Measurements from ENCODE around the gene NME4.

Gene NME4

DNA sequence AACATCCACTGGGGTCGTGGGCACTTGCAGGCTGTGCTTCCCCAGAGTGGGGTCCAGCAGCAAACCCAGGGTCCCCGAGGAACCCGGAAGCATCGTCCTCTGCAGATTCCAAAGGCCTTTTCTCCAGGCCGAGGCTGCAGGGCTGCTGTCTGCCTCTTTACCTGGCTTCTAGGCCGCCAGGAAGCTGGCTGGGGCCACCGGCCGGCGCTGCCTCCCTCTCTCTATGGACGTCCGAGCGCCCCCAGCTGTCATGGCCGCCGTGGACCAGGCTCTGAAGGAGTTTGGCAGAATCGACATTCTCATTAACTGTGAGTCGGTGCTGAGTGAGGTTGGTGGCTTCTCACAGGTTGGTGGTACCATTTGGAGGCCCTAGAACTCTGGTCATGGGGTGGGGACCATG is 10.3 kb downstream of the NME4 start:
- Histone ChIP-seq H2AFZ (ENCODE audit: low read depth, low read length) (no peak overlapping the region), H3K4me3 (ENCODE audit: insufficient read depth in 1 of 2, low read depth in 1 of 2, low read length in 2 of 2) (no peak overlapping the region), H3K4me2 (ENCODE audit: low read length, poor library complexity, severe bottlenecking) (no peak overlapping the region), H4K8ac (ENCODE audit: low read length) (no peak overlapping the region), H3K27me3 (ENCODE audit: control insufficient read depth in 1 of 2, insufficient read depth in 1 of 2, low read length in 2 of 2) (no peaks in the 10 kb centered on the region), H2BK12ac (ENCODE audit: low read length in 2 of 2) (no peak overlapping the region), H3K9ac (ENCODE audit: low read length) (no peak overlapping the region), H3K18ac (ENCODE audit: low read depth in 1 of 2, low read length in 2 of 2) (no peak overlapping the region), H3K36me3 (ENCODE audit: control insufficient read depth in 1 of 2, insufficient read depth in 2 of 2, low read depth in 1 of 2, low read length in 2 of 2) (peaks cover 24 to 38% of the 10 kb centered on the region in 2 experiments), H3K9me3 (ENCODE audit: control insufficient read depth, low read length) (no peaks in the 10 kb centered on the region), H3K27ac (ENCODE audit: low read length, poor library complexity, severe bottlenecking) (no peak overlapping the region), H3K14ac (ENCODE audit: low read length in 2 of 2) (no peak overlapping the region), H2BK5ac (ENCODE audit: low read depth, low read length, poor library complexity, severe bottlenecking) (no peak overlapping the region), H2BK120ac (ENCODE audit: low read depth, low read length) (no peak overlapping the region), H3K4me1 (ENCODE audit: control insufficient read depth, insufficient read depth, low read depth, low read length) (peaks cover 5% of the 10 kb centered on the region), H2AK5ac (ENCODE audit: low read length, severe bottlenecking) (no peak overlapping the region), H3K23ac (ENCODE audit: low read length in 2 of 2) (no peak overlapping the region), H2BK15ac (ENCODE audit: low read depth, poor library complexity, severe bottlenecking) (no peak overlapping the region), H3K79me1 (replicated peaks; ENCODE audit: low read length, poor library complexity, severe bottlenecking) (peaks cover 3% of the 10 kb centered on the region), H3K4ac (ENCODE audit: low read depth in 1 of 2, low read length in 2 of 2) (no peak overlapping the region), H4K91ac (ENCODE audit: low read length) (no peak overlapping the region)
- WGBS = 90% methylated on average over 16 of the region's 16 CpGs
- DNase-seq = no peak

DNA sequence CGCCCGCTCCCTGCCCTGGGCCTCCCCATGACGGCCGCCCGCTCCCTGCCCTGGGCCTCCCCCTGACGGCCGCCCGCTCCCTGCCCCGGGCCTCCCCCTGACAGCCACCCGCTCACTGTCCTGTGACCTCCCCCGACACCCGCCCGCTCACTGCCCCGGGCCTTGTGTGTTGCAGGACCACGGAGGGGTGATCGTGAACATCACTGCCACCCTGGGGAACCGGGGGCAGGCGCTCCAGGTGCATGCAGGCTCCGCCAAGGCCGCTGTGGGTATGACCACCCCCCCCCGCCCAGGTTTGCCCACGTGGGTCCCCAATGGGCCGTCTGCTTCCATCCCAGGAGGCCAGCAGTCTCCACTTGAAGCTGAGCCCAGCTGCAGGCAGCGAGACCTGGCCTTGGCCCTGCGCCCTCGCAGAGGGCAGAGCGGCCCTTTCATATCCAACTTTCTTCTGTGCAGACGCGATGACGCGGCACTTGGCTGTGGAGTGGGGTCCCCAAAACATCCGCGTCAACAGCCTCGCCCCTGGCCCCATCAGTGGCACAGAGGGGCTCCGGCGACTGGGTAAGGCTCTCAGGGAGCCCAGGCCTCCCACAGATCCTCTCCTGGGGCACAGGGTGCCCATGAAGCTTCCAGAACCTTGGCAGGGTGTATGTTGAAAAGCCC is 13.6 kb downstream of the NME4 start:
- DNase-seq = no peak
- peaks cover 8% of the 10 kb centered on the region for H3K4me1 ChIP-seq (ENCODE audit: control insufficient read depth, insufficient read depth, low read depth, low read length)
- no peak overlapping the region for H4K91ac ChIP-seq (ENCODE audit: low read length)
- no peak overlapping the region for H3K9ac ChIP-seq (ENCODE audit: low read length)
- H3K14ac ChIP-seq (ENCODE audit: low read length in 2 of 2) = no peak overlapping the region
- H3K79me1 ChIP-seq (replicated peaks; ENCODE audit: low read length, poor library complexity, severe bottlenecking) = no peaks in the 10 kb centered on the region
- H2BK5ac ChIP-seq (ENCODE audit: low read depth, low read length, poor library complexity, severe bottlenecking) = no peak overlapping the region
- H2BK12ac ChIP-seq (ENCODE audit: low read length in 2 of 2) = no peak overlapping the region
- peaks cover 24 to 38% of the 10 kb centered on the region in 2 experiments for H3K36me3 ChIP-seq (ENCODE audit: control insufficient read depth in 1 of 2, insufficient read depth in 2 of 2, low read depth in 1 of 2, low read length in 2 of 2)
- H4K8ac ChIP-seq (ENCODE audit: low read length) = no peak overlapping the region
- H2AFZ ChIP-seq (ENCODE audit: low read depth, low read length) = no peak overlapping the region
- 94% methylated on average over 36 of the region's 36 CpGs for WGBS
- no peak overlapping the region for H2BK15ac ChIP-seq (ENCODE audit: low read depth, poor library complexity, severe bottlenecking)
- no peaks in the 10 kb centered on the region for H3K27me3 ChIP-seq (ENCODE audit: control insufficient read depth in 1 of 2, insufficient read depth in 1 of 2, low read length in 2 of 2)
- no peak overlapping the region for H3K4me2 ChIP-seq (ENCODE audit: low read length, poor library complexity, severe bottlenecking)
- no peak overlapping the region for H3K4me3 ChIP-seq (ENCODE audit: insufficient read depth in 1 of 2, low read depth in 1 of 2, low read length in 2 of 2)
- H3K27ac ChIP-seq (ENCODE audit: low read length, poor library complexity, severe bottlenecking) = no peak overlapping the region
- no peaks in the 10 kb centered on the region for H3K9me3 ChIP-seq (ENCODE audit: control insufficient read depth, low read length)
- no peak overlapping the region for H3K18ac ChIP-seq (ENCODE audit: low read depth in 1 of 2, low read length in 2 of 2)
- H2AK5ac ChIP-seq (ENCODE audit: low read length, severe bottlenecking) = no peak overlapping the region
- H2BK120ac ChIP-seq (ENCODE audit: low read depth, low read length) = no peak overlapping the region
- H3K23ac ChIP-seq (ENCODE audit: low read length in 2 of 2) = no peak overlapping the region
- no peak overlapping the region for H3K4ac ChIP-seq (ENCODE audit: low read depth in 1 of 2, low read length in 2 of 2)

DNA sequence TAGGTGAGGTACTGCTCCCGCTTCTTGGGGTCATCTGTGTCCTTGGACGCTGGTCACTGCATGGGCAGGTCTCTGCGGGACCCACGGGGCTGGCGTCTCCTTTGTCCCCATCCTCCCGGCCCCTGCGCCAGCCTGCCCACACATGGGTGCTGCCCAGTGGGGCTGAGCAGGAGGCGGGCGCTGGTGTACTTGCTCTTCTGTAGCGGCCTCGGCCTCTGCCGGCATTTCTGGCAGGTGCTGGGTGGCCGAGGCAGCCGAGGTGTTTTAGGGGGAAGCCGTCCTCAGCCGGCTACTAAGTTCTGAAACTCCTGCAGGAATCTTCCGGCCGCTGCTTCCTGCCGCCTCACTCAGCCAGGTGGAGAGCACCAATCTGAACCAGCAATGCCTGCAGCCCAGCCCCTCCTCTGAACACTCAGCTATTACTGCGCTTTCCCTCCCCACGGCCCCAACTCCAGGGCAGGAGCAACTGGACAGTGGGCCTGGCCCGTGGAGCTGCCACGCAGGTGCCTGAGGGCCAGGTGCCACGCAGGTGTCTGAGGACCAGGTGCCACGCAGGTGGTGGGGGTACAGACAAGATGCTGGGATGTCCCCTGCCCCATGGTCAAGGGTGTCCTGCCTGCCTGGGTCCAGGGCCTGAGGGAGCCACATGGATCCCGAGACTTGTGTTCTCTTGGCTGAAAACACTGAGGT is 14.7 kb downstream of the NME4 start:
- H3K23ac ChIP-seq (ENCODE audit: low read length in 2 of 2) = no peak overlapping the region
- no peak overlapping the region for H3K4ac ChIP-seq (ENCODE audit: low read depth in 1 of 2, low read length in 2 of 2)
- no peak overlapping the region for H2BK120ac ChIP-seq (ENCODE audit: low read depth, low read length)
- H2AK5ac ChIP-seq (ENCODE audit: low read length, severe bottlenecking) = no peak overlapping the region
- H3K9ac ChIP-seq (ENCODE audit: low read length) = no peak overlapping the region
- no peak overlapping the region for H4K8ac ChIP-seq (ENCODE audit: low read length)
- peaks cover 6% of the 10 kb centered on the region for H3K4me1 ChIP-seq (ENCODE audit: control insufficient read depth, insufficient read depth, low read depth, low read length)
- H2BK15ac ChIP-seq (ENCODE audit: low read depth, poor library complexity, severe bottlenecking) = no peak overlapping the region
- H3K27me3 ChIP-seq (ENCODE audit: control insufficient read depth in 1 of 2, insufficient read depth in 1 of 2, low read length in 2 of 2) = no peaks in the 10 kb centered on the region
- H3K14ac ChIP-seq (ENCODE audit: low read length in 2 of 2) = no peak overlapping the region
- H2BK5ac ChIP-seq (ENCODE audit: low read depth, low read length, poor library complexity, severe bottlenecking) = no peak overlapping the region
- H2BK12ac ChIP-seq (ENCODE audit: low read length in 2 of 2) = no peak overlapping the region
- H2AFZ ChIP-seq (ENCODE audit: low read depth, low read length) = no peak overlapping the region
- 97% methylated on average over 26 of the region's 26 CpGs for WGBS
- H3K18ac ChIP-seq (ENCODE audit: low read depth in 1 of 2, low read length in 2 of 2) = no peak overlapping the region
- H4K91ac ChIP-seq (ENCODE audit: low read length) = no peak overlapping the region
- no peak overlapping the region for H3K27ac ChIP-seq (ENCODE audit: low read length, poor library complexity, severe bottlenecking)
- no peak for DNase-seq
- H3K4me3 ChIP-seq (ENCODE audit: insufficient read depth in 1 of 2, low read depth in 1 of 2, low read length in 2 of 2) = no peak overlapping the region
- H3K36me3 ChIP-seq (ENCODE audit: control insufficient read depth in 1 of 2, insufficient read depth in 2 of 2, low read depth in 1 of 2, low read length in 2 of 2) = peaks cover 24 to 33% of the 10 kb centered on the region in 2 experiments
- H3K9me3 ChIP-seq (ENCODE audit: control insufficient read depth, low read length) = no peaks in the 10 kb centered on the region
- H3K4me2 ChIP-seq (ENCODE audit: low read length, poor library complexity, severe bottlenecking) = no peak overlapping the region
- no peaks in the 10 kb centered on the region for H3K79me1 ChIP-seq (replicated peaks; ENCODE audit: low read length, poor library complexity, severe bottlenecking)

DNA sequence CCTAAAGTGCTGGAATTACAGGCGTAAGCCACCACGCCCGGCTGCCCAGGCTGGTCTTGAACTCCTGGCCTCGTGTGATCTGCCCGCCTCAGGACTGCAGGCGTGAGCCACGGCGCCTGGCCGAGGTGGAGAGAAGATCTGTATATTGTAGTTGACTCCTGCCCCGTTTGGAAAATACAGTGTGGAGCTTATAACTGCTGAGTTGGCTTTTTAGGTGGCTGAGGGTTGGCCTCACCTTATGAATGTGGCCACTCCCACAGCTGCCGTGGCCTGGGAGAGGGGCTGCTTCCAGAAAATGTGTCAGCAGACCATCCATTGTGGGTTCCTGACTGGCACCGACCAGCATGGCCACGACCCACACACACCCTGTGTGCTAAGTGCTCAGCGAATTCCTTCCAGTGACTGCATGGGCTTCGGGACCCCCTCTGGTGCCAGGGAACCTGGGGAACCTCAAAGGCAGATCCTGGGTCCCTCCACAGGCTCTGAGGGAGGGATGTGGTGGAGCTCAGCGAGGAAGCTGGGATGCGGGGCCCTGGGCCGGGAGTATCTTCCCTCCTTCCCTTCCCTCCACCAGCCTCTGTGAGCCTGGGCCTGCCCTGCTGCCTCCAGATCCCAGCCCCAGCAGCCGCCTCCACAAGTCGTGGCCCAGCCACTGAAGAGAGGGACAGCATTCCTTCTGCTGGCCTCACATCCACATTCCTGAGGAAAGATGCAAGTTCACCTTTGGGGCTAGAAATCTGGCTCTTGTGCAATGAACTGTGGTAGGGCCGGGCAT is 17.6 kb downstream of the NME4 start:
- no peak overlapping the region for H4K91ac ChIP-seq (ENCODE audit: low read length)
- no peak overlapping the region for H3K14ac ChIP-seq (ENCODE audit: low read length in 2 of 2)
- H3K9me3 ChIP-seq (ENCODE audit: control insufficient read depth, low read length) = no peaks in the 10 kb centered on the region
- no peak overlapping the region for H4K8ac ChIP-seq (ENCODE audit: low read length)
- H3K9ac ChIP-seq (ENCODE audit: low read length) = no peak overlapping the region
- H3K27me3 ChIP-seq (ENCODE audit: control insufficient read depth in 1 of 2, insufficient read depth in 1 of 2, low read length in 2 of 2) = no peaks in the 10 kb centered on the region
- H2AK5ac ChIP-seq (ENCODE audit: low read length, severe bottlenecking) = no peak overlapping the region
- no peak overlapping the region for H3K18ac ChIP-seq (ENCODE audit: low read depth in 1 of 2, low read length in 2 of 2)
- no peak overlapping the region for H2BK120ac ChIP-seq (ENCODE audit: low read depth, low read length)
- peaks cover 6% of the 10 kb centered on the region for H3K4me1 ChIP-seq (ENCODE audit: control insufficient read depth, insufficient read depth, low read depth, low read length)
- no peak overlapping the region for H2BK12ac ChIP-seq (ENCODE audit: low read length in 2 of 2)
- no peak overlapping the region for H3K23ac ChIP-seq (ENCODE audit: low read length in 2 of 2)
- DNase-seq = no peak
- no peaks in the 10 kb centered on the region for H3K79me1 ChIP-seq (replicated peaks; ENCODE audit: low read length, poor library complexity, severe bottlenecking)
- H3K4me3 ChIP-seq (ENCODE audit: insufficient read depth in 1 of 2, low read depth in 1 of 2, low read length in 2 of 2) = no peak overlapping the region
- no peak overlapping the region for H2BK5ac ChIP-seq (ENCODE audit: low read depth, low read length, poor library complexity, severe bottlenecking)
- 95% methylated on average over 21 of the region's 21 CpGs for WGBS
- H2BK15ac ChIP-seq (ENCODE audit: low read depth, poor library complexity, severe bottlenecking) = no peak overlapping the region
- H3K36me3 ChIP-seq (ENCODE audit: control insufficient read depth in 1 of 2, insufficient read depth in 2 of 2, low read depth in 1 of 2, low read length in 2 of 2) = peaks cover 21 to 24% of the 10 kb centered on the region in 2 experiments
- no peak overlapping the region for H2AFZ ChIP-seq (ENCODE audit: low read depth, low read length)
- H3K4me2 ChIP-seq (ENCODE audit: low read length, poor library complexity, severe bottlenecking) = no peak overlapping the region
- no peak overlapping the region for H3K27ac ChIP-seq (ENCODE audit: low read length, poor library complexity, severe bottlenecking)
- H3K4ac ChIP-seq (ENCODE audit: low read depth in 1 of 2, low read length in 2 of 2) = no peak overlapping the region
